Left ventricle myocardium superior (tissue), 1 donor: Measurements from ENCODE around the gene CSTA. TPM values are rescaled to one million over a fixed set of nuclear protein-coding genes. Genes with fewer than 3 reads are reported as not detected.

Experiments
- ATAC-seq: fragments of 200-7000 bp; cut with Tn5 transposase; one replicate; pipeline ENCODE4 v1.9.1; 2020; ENCODE audit warnings: mild to moderate bottlenecking, moderate library complexity
- DNase-seq: peaks from one replicate; pipeline ENCODE4 v3.0.0-alpha.2; 2020
- intact Hi-C: fragments of 100-400 bp; cut with micrococcal nuclease; formaldehyde crosslinking; loops from one replicate; pipeline ENCODE4 v1.11.0; 2022
- long read RNA-seq: library from polyadenylated mRNA; unstranded; transcript quantifications from one replicate; pipeline ENCODE4 v2.0.0, GENCODE V29; 2021
- total RNA-seq: library from RNA; stranded (reverse); fragmentation: NEBNext Ultra II Directional; extraction: Animal tissue kit (Norgen Biotek cat#: 25700); gene quantifications from one replicate; pipeline ENCODE4 v1.2.1, GENCODE V29; 2021
- donor health status: DM: no; HTN: yes; CAD: no; lungs with severe emphysema.

The CSTA gene, protein sequence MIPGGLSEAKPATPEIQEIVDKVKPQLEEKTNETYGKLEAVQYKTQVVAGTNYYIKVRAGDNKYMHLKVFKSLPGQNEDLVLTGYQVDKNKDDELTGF
- total RNA-seq, result 1.5 TPM
- long read RNA-seq, partial matches to known transcripts, result 0 of 1 reads
- long read RNA-seq, other reads (novel, unspliced or antisense), result 0 of 1 reads

DNA sequence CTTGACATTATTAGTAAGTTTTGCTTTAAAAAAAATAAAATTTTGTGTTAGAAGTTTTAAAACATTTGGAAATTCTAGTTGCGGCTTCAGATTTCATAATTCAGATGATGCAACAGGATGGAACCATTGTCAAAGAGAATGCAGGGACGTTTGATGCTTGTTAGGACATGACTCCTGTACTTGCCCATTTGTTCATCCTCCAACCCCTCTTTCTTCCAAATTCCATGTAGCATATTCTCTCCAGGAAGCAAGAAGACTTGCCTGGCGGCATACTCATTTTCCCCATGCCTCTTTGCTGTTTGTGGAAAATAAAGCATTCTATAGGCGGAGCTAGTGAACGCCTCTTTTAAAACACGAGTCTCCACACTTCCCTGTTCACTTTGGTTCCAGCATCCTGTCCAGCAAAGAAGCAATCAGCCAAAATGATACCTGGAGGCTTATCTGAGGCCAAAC lies at the start of gene CSTA:
Gene CSTA (plus strand): TSS at position 378 of the 453 bp plus-strand sequence. CDS start 45 bp downstream, at position 423.
- ATAC-seq, result no peak
- intact Hi-C loops, result no loop called here
- DNase-seq, result no peak

DNA sequence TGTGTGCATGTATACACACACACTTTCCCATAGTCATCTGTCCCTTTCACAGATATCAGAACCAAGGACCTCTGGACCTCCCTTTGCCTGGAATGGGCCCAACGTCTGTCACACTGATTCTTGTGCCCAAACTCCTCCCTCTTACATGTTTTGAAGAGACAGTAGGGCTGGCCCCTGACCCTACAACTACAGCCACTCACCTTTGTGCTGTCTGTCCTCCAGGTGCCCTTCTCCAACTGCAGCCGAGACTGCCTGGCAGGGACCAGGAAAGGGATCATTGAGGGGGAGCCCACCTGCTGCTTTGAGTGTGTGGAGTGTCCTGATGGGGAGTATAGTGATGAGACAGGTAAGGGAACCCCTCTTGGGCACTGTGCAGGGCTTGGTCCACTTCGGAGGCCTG lies 43.2 kb upstream of the CSTA start:
- intact Hi-C loops, result no loop called here
- DNase-seq (no peak), ATAC-seq (no peak)

DNA sequence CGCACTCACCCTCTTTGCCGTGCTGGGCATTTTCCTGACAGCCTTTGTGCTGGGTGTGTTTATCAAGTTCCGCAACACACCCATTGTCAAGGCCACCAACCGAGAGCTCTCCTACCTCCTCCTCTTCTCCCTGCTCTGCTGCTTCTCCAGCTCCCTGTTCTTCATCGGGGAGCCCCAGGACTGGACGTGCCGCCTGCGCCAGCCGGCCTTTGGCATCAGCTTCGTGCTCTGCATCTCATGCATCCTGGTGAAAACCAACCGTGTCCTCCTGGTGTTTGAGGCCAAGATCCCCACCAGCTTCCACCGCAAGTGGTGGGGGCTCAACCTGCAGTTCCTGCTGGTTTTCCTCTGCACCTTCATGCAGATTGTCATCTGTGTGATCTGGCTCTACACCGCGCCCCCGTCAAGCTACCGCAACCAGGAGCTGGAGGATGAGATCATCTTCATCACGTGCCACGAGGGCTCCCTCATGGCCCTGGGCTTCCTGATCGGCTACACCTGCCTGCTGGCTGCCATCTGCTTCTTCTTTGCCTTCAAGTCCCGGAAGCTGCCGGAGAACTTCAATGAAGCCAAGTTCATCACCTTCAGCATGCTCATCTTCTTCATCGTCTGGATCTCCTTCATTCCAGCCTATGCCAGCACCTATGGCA lies 41.1 kb upstream of the CSTA start:
- DNase-seq, result no peak
- intact Hi-C loops, result no loop called here
- no peak for ATAC-seq

DNA sequence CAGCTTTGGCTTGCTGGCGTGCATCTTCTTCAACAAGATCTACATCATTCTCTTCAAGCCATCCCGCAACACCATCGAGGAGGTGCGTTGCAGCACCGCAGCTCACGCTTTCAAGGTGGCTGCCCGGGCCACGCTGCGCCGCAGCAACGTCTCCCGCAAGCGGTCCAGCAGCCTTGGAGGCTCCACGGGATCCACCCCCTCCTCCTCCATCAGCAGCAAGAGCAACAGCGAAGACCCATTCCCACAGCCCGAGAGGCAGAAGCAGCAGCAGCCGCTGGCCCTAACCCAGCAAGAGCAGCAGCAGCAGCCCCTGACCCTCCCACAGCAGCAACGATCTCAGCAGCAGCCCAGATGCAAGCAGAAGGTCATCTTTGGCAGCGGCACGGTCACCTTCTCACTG lies 40.6 kb upstream of the CSTA start:
- intact Hi-C loops, result no loop called here
- DNase-seq (no peak), ATAC-seq (no peak)

DNA sequence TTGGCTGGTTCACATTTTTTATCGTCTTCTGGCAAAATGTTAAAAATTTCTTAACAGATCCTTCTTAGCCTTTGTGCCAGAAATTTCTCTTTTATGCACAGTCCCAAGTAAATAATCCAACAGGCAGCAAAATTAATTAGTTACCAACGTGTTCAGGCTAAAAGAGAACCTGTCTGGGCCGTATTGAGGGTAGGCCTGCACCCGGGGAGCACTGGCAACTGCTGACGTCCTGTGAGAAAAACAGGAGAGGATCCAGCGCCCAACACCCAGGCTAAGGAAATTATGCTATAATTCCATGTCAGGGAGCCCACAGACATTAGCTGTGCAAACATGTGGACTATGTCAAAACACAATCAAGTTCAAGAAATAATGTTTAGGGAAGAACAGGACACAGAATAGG lies 30.7 kb upstream of the CSTA start:
- DNase-seq (no peak), ATAC-seq (no peak)
- intact Hi-C loops, result no loop called here

DNA sequence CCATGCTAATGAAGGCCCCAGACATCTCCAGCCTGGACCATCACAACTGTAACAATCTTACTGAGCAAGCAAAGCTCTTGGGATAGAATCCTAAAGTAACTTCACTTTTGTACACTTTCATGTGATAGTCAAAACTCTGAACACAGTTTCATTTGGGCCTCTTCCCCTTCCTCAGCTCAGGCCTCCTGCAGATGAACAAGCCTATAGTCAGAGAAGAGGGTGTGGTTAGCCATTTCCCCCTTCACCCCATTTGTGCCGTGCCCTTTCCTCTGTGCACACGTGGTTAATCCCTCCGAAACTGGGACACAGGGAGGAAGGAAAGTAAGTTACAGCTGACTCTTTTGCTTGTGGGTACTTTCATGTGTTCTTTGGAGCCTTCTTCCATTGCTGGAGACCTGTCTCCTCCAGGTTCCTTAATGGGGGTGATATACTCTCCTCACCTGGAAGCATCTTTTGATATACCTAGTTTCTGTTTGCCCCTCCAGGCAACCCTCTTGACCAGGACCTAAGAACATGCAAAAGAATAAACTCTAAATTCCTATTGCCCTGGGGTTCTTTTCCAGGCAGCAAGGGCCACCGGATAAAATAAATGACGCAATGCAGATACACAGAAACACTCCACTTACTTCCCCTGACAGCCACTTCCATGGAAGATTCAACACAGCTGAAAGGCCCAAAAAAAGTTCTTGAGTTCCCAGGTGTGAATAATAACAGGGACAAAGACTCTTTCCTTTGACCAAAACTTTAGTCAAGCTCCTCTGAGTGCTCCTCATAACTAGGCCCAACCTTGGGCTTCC lies 29.6 kb upstream of the CSTA start:
- intact Hi-C loops, result no loop called here
- peak; percentile 69 for ATAC-seq
- no peak for DNase-seq

DNA sequence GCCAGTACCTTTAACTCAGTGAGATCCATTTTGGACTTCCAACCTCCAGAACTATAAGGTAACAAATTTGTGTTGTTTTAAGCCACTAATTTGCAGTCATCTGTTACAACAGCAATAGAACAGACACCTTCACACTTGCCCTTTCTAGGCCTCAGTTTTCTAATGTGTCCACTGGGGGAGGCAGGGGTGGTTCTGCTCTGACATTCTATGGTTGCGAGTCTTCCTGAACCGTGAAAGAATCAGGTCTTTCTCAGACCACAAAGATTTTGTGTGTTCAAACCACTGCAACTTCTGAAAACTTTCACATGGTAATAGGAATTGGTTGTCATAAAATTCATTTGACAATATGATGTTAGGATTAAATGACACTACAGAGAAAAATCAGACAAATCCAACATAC lies 26.8 kb upstream of the CSTA start:
- ATAC-seq (no peak), DNase-seq (no peak)
- intact Hi-C loops, result no loop called here

DNA sequence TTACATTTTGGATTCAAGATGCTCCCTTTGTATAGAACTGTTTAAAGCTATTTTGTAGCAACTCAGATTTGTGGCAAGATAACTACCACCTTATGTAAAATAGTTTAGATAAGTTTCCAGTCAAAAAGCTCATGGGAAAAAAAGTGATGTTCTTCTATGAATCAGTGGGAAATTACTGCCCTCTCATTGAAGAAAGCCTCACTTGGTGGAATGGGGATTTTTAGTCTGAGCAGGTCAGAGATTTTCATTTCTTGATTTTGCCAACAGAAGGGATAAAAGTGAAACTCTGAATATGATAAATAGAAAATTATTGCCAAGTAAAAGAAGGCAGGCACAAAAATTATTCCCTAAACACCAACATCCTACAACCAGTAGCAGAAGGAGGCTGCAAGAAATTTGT lies 25.8 kb upstream of the CSTA start:
- intact Hi-C loops, result no loop called here
- ATAC-seq, result no peak

DNA sequence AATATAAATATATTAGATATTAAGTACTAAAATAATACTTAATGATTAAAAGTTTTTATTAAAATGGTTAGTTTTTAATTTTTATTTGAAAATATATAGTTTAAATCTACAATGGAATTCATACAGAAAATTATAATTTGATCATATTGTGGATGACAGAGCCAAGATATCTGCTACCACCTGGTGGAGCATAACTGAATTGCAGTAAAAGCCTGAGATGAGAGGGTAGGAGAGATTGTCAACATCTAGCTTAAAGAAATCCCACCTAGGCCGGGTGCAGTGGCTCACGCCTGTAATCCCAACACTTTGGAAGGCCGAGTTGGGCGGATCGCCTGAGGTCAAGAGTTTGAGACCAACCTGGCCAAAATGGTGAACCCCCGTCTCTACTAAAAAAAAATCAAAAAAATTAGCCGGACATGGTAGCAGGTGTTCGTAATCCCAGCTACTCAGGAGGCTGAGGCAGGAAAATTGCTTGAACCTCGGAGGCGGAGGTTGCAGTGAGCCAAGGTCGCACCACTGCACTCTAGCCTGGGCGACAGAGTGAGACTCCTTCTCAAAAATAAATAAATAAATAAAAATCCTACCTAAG lies 25.1 kb upstream of the CSTA start:
- ATAC-seq (no peak), DNase-seq (no peak)
- intact Hi-C loops, result no loop called here

More for the DNA sequence above, 25.8 kb upstream of the CSTA start:
- DNase-seq, result no peak

DNA sequence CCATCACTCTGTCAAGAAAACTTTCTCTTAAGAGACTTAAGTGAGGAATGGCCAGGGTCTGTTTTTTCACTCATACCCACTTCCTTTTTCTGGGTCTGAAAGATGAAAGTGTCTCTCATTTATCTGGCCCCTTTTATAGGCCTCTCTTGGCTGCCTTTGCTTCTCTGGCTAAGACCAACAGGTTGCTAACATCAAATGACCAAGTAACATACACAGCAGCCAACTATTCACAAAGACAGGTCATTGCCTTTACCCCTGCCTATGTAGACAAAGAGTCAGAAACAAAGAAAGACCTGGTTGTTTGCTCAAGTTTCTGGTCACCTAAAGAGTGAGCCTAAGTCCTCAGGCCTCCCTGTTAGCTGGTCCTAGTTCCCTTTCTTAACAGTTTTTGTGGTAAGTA lies 24.0 kb upstream of the CSTA start:
- ATAC-seq, result no peak
- DNase-seq, result no peak
- intact Hi-C loops, result no loop called here

DNA sequence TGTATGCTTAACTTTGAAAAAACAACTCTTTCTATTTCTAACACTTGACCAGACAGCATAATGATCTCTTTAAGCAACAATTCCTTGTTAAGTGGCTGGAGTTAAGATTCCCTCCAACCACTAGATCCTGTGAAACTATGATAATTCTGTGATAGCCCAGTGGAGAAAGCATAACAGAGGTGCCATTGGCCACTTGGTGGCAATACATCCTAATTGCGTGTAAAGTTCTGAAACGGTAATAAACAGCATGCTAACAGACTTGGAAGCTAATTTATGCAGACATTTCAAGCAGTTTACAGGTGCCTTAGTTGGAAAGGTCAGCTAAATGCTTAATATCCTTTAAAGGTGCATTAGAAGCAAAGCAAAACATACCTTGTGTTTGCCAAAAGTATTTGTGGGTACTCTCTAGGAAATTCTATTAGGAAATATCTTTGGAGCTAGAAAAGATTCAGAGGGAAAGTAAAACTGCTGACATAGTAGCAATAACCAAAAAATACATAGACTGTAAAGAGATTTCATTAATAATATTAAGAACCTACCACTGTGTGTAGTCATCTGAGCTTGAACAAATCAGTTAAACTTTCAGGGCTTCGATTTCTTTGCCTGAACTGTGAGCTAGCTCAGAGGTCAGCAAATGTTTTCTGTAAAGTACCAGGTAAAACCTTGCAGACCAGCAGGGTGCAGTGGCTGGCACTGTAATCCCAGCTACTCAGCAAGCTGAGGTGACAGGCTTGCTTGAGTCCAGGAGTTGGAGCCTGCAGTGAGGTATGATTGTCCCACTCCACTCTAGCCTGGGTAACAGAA lies 19.0 kb upstream of the CSTA start:
- intact Hi-C loops, result no loop called here
- no peak for DNase-seq
- ATAC-seq, result peak; percentile 54

DNA sequence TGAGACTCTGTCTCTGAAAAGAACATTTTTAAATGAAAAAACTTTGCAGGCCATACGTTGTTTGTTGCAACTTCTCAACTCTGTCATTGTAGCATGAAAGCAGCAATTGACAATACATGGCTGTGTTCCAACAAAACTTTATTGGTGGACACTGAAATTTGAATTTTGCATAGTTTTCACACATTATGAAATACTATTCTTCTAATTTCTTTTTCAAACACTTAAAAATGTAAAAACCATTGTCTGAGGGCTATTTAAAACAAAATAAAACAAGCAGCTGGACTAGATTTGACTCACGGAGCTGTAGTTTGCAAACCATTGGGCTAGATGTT lies 18.5 kb upstream of the CSTA start:
- ATAC-seq, result no peak

DNA sequence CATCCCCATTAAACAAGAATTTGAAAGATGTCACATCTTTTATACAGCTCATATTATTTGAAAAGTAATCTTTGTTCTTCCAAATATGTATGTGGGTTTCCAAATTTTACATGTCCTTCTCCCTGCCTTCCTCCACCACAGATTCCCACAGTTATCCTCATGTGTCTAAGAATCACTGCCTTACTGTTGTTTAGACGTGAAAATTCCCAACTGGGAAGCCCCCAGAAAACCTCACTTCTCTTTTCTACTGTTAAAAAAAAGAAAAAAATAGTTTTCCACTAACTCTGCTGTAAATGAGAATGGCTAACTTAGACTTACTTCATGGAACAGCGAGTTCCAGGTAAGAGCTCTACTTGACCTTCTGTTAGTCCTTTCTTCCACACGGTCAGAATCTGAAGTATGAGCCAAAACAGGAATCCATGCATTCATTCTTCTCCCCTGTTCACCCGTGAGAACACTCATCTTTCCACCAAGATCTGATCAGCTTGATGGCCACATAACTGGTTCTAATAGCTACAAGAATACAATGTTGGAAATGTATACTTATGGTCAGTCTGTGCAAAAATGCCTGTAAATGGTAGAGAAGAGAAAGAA lies 17.9 kb upstream of the CSTA start:
- intact Hi-C loops, result no loop called here
- DNase-seq, result no peak
- ATAC-seq, result no peak

More for the DNA sequence above, 18.5 kb upstream of the CSTA start:
- intact Hi-C loops, result no loop called here
- DNase-seq, result no peak

DNA sequence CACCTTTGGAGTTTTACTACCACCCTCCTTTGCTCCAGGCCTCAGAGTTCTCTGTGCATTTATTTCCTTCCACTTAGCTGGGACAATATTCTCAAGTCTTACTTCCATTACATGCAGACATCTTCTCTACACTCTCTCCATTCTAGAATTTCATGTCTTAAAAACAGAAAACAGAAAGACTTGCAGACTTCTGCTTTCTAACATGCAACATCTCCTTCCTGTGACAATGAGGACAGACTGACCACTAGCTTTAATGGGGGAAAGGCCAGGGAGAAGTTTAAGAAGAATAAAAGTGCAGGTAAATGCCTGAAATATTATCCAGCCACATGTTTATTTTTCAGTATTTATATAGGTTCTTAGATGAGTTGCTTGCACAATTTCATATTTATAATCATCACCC lies 17.1 kb upstream of the CSTA start:
- DNase-seq (no peak), ATAC-seq (no peak)
- intact Hi-C loops, result no loop called here

DNA sequence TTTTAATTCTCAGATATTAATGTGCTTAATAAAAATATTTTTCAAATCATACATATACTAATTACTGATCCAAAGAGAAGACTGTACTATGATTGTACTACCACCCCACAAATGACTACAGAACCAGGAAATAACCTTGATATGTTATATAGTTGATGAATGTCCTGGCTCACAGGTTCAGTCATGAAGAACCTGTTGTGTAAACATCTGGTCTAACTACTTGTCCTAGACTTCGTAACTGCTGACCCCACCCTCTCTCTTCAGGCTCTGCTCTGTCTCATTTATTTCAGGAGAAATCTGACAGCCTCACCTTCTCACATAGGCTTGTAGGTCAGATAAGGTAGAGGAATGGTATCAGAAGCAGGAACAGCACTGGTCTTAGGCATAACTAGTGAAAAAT lies 14.7 kb upstream of the CSTA start:
- DNase-seq, result no peak
- ATAC-seq, result no peak
- intact Hi-C loops, result no loop called here

DNA sequence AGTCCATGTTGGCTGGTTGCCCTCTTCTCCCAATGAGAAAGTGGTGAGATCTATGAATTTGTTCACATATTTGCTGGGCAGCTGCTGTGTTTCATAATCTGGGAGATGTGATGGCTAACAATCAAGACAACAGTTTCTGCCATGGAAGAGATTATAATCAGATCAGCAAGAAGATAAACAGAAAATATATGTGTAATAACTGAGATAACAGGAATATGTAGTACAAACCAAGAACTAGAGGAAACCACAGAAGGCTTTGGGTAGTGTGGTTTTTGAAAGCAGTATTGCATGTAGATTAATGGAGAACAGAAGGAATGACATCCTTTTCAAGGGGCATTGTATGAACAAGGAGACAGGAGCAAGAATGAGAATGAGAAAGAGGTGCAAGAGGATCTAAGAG lies 12.2 kb upstream of the CSTA start:
- intact Hi-C loops, result no loop called here
- ATAC-seq, result no peak
- DNase-seq, result no peak

DNA sequence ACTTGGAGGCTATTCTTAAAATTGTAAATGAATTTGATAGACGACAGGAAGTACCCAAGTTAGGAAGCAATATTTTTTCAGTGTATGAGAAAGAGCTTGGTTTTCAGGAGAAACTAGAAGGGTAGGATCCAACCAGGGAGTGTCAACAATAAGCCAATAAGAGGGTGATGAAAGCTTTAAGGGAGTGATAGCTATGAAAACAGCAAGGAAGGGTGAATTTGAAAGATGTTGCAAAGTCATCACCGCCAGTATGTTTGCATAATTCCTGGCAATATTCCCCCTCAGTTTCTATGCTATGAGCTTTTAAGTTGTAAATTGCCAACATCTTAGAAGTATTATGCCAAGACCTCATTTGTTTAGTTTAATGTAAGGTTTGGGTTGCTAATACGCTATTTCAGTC lies 11.8 kb upstream of the CSTA start:
- intact Hi-C loops, result no loop called here
- ATAC-seq (no peak), DNase-seq (no peak)

DNA sequence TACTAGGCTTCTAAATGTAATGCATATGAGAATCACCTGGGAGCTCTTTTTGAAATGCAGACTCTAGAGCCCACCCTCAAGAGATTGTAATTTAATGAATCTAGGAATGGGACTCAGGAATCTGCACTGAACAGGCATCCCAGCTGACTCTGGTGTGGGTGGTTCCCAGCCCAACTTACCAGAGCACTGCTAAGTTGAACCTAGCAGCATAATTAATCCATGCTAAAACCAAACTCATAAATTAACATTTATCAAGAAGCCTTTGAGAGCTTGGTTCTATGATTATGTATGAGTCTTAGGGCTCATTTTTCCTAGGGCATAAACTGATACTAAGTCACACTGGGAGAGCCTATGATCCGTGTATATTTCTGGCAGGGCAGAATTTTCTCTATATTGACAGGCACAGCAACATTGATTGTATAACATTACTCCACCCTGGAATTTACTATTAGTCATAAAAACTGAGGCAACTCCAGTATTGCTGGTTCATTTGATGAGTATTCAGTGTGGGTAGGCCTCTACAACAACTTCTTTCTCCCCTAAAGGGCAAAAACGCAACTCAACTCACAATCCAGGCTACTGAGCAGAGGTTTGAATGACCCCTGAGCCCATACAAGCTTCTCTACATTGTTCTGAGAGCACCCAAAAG lies 10.7 kb upstream of the CSTA start:
- DNase-seq (no peak), ATAC-seq (no peak)
- intact Hi-C loops, result no loop called here

DNA sequence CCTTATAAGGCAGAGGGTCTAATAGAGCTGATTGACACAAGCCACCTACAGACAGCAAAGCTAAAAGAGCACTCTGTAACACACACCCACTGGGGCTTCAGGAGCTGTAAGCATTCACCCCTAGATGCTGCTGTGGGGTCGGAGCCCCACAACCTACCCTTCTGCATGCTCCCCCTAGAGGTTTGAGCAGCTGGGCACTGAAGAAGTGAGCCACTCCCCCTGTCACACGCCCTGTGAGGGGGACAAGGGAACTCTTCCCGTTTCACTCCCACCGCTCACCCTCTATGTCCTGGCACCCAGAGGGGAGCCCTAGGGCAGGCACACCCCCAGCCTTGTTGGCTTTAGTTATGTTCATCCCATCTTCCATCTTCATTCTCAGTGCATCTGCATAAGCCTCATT lies 9.4 kb upstream of the CSTA start:
- intact Hi-C loops, result no loop called here
- ATAC-seq (no peak), DNase-seq (no peak)
